Caco-2 (cell line): ENCODE results near the gene PHACTR1. TPM values are rescaled to one million over a fixed set of nuclear protein-coding genes. Genes with fewer than 3 reads are reported as not detected.

Experiments
- BruUV-seq: library from RNA; stranded (reverse); fragments of 400-500 nt; replicated peaks from 2 replicates; lab custom pipeline; 2021; lab: Mats Ljungman, UMichigan
- CTCF ChIA-PET: fragments of 300-600 bp; sonication (Branson Sonifier 250); formaldehyde crosslinking; loops from one replicate; lab custom pipeline; 2022; ENCODE audit warnings: antibody characterized with exemption; lab: Charles Lee
- POLR2A ChIA-PET: fragments of 300-600 bp; sonication (Branson Sonifier 250); formaldehyde crosslinking; loops from one replicate; lab custom pipeline; 2022; ENCODE audit warnings: antibody characterized with exemption; lab: Charles Lee
- DNase-seq, 2 experiments: peaks; one replicate each; pipeline versions ENCODE4 v3.0.0 to v3.0.0-alpha.2; 2020 to 2022
- H3K27me3 ChIP-seq: replicated peaks from 2 replicates; pipeline ENCODE4 v1.6.0; 2011; ENCODE audit warnings: low read length; ENCODE audit not compliant: control insufficient read depth, insufficient read depth
- H3K36me3 ChIP-seq: 2 replicates; pipeline ENCODE4 v1.5.1; 2011; ENCODE audit warnings: low read length; ENCODE audit not compliant: control insufficient read depth, insufficient read depth
- H3K4me1 ChIP-seq: fragments of 250-450 bp; sonication (Bioruptor Pico); 2 replicates; pipeline ENCODE4 v1.5.1; 2020; ENCODE audit warnings: mild to moderate bottlenecking
- H3K4me3 ChIP-seq: 2 replicates; pipeline ENCODE4 v1.5.1; 2011; ENCODE audit warnings: low read depth, mild to moderate bottlenecking, control low read depth, low read length
- H3K9me3 ChIP-seq: fragments of 250-450 bp; sonication (Bioruptor Pico); 2 replicates; pipeline ENCODE4 v1.5.1; 2020; ENCODE audit warnings: mild to moderate bottlenecking, moderate library complexity
- H3K27ac Mint-ChIP-seq: one replicate; pipeline ENCODE4 v1.8.0; 2022; ENCODE audit warnings: mixed read lengths; ENCODE audit not compliant: unreplicated experiment
- H3K27me3 Mint-ChIP-seq: one replicate; pipeline ENCODE4 v1.8.0; 2022; ENCODE audit warnings: mixed read lengths; ENCODE audit not compliant: insufficient read depth, unreplicated experiment
- H3K36me3 Mint-ChIP-seq: one replicate; pipeline ENCODE4 v1.8.0; 2022; ENCODE audit warnings: mild to moderate bottlenecking, mixed read lengths; ENCODE audit not compliant: insufficient read depth, unreplicated experiment
- H3K4me1 Mint-ChIP-seq: one replicate; pipeline ENCODE4 v1.8.0; 2022; ENCODE audit warnings: low read depth, mixed read lengths; ENCODE audit not compliant: unreplicated experiment
- H3K4me3 Mint-ChIP-seq: one replicate; pipeline ENCODE4 v1.8.0; 2022; ENCODE audit warnings: mild to moderate bottlenecking, moderate library complexity, mixed read lengths; ENCODE audit not compliant: unreplicated experiment
- H3K9me3 Mint-ChIP-seq: one replicate; pipeline ENCODE4 v1.8.0; 2022; ENCODE audit warnings: mixed read lengths; ENCODE audit not compliant: unreplicated experiment
- CTCF ChIP-seq, 2 experiments: fragments of 200-600 bp in 1 of 2; IDR thresholded peaks; 1 replicate in 1 of 2; 2 replicates in 1 of 2; pipeline versions ENCODE4 v1.5.1 to v1.8.0; 2011 to 2022; ENCODE audit warnings: antibody characterized with exemption in 1 of 2, control low read depth in 1 of 2, inconsistent platforms in 1 of 2, low read depth in 1 of 2, low read length in 1 of 2, mild to moderate bottlenecking in 1 of 2, moderate library complexity in 1 of 2; ENCODE audit not compliant: insufficient read depth in 1 of 2, severe bottlenecking in 1 of 2, unreplicated experiment in 1 of 2
- intact Hi-C: fragments of 100-400 bp; cut with micrococcal nuclease; formaldehyde crosslinking; loops from one replicate; pipeline ENCODE4 v1.10.0; 2022; ENCODE audit not compliant: unreplicated experiment
- total RNA-seq: library from RNA; stranded (reverse); gene quantifications from 2 replicates; pipeline ENCODE4 v1.2.3, GENCODE V29; 2022

PHACTR1 gene
- total RNA-seq, 1 experiment from 2014 or later: 0.41 TPM

GRCh38 chr6:12961761-12962160, 245.2 kb downstream of the PHACTR1 start:
- Mint-ChIP-seq H3K27ac (no peak overlapping the region), H3K27me3 (peaks cover 35% of the 10 kb centered on the region), H3K4me3 (no peak overlapping the region), H3K36me3 (no peaks in the 10 kb centered on the region), H3K4me1 (no peaks in the 10 kb centered on the region), H3K9me3 (no peaks in the 10 kb centered on the region)
- Histone ChIP-seq H3K36me3 (no peaks in the 10 kb centered on the region), H3K4me1 (no peaks in the 10 kb centered on the region), H3K4me3 (no peak overlapping the region), H3K27me3 (no peaks in the 10 kb centered on the region; the same call in 1 of the 2 replicates), H3K9me3 (no peaks in the 10 kb centered on the region)
- BruUV-seq: no TSS peak
- no peak for DNase-seq
- intact Hi-C loops: no loop called here
- ChIA-PET CTCF (interaction anchor here (0.7 kb wide), 1 partner anchor 16 kb away, joined by 5 read pairs; no protein-coding TSS in a partner anchor), POLR2A (no interaction called here)
- TF ChIP-seq CTCF (IDR thresholded peaks at IDR 0.05; ENCODE audit: insufficient read depth in 1 of 2, low read depth in 1 of 2, low read length in 1 of 2, severe bottlenecking in 1 of 2, unreplicated experiment in 1 of 2): no peak

- ChIA-PET POLR2A (no interaction called here), CTCF (no interaction called here)
- DNase-seq: no peak
- no peaks in the 10 kb centered on the region for H3K9me3 ChIP-seq
- Mint-ChIP-seq H3K4me3 (no peak overlapping the region), H3K27ac (no peak overlapping the region), H3K27me3 (peaks cover 33% of the 10 kb centered on the region), H3K4me1 (no peaks in the 10 kb centered on the region), H3K36me3 (no peaks in the 10 kb centered on the region), H3K9me3 (no peaks in the 10 kb centered on the region)
- intact Hi-C loops: no loop called here
- H3K4me1 ChIP-seq: no peaks in the 10 kb centered on the region
- H3K27me3 ChIP-seq: no peaks in the 10 kb centered on the region; the same call in 1 of the 2 replicates
- TF ChIP-seq CTCF (IDR thresholded peaks at IDR 0.05; ENCODE audit: insufficient read depth in 1 of 2, low read depth in 1 of 2, low read length in 1 of 2, severe bottlenecking in 1 of 2, unreplicated experiment in 1 of 2): no peak
- no TSS peak for BruUV-seq
- no peaks in the 10 kb centered on the region for H3K36me3 ChIP-seq
- no peak overlapping the region for H3K4me3 ChIP-seq
Measured at GRCh38 chr6:12962529-12962928, 246.0 kb downstream of the PHACTR1 start.

GRCh38 chr6:12962987-12963386, 246.4 kb downstream of the PHACTR1 start:
- no peaks in the 10 kb centered on the region for H3K9me3 ChIP-seq
- Mint-ChIP-seq H3K27ac (no peak overlapping the region), H3K36me3 (no peaks in the 10 kb centered on the region), H3K27me3 (peaks cover 31% of the 10 kb centered on the region), H3K4me3 (no peak overlapping the region), H3K4me1 (no peaks in the 10 kb centered on the region), H3K9me3 (no peaks in the 10 kb centered on the region)
- H3K4me3 ChIP-seq: no peak overlapping the region
- no peaks in the 10 kb centered on the region; the same call in 1 of the 2 replicates for H3K27me3 ChIP-seq
- no TSS peak for BruUV-seq
- DNase-seq: no peak
- CTCF ChIA-PET: no interaction called here
- TF ChIP-seq CTCF (IDR thresholded peaks at IDR 0.05; ENCODE audit: insufficient read depth in 1 of 2, low read depth in 1 of 2, low read length in 1 of 2, severe bottlenecking in 1 of 2, unreplicated experiment in 1 of 2): no peak
- H3K36me3 ChIP-seq: no peaks in the 10 kb centered on the region
- POLR2A ChIA-PET: no interaction called here
- H3K4me1 ChIP-seq: no peaks in the 10 kb centered on the region
- intact Hi-C loops: no loop called here
